ENCODE results near the gene MST1.

MST1 gene

DNA sequence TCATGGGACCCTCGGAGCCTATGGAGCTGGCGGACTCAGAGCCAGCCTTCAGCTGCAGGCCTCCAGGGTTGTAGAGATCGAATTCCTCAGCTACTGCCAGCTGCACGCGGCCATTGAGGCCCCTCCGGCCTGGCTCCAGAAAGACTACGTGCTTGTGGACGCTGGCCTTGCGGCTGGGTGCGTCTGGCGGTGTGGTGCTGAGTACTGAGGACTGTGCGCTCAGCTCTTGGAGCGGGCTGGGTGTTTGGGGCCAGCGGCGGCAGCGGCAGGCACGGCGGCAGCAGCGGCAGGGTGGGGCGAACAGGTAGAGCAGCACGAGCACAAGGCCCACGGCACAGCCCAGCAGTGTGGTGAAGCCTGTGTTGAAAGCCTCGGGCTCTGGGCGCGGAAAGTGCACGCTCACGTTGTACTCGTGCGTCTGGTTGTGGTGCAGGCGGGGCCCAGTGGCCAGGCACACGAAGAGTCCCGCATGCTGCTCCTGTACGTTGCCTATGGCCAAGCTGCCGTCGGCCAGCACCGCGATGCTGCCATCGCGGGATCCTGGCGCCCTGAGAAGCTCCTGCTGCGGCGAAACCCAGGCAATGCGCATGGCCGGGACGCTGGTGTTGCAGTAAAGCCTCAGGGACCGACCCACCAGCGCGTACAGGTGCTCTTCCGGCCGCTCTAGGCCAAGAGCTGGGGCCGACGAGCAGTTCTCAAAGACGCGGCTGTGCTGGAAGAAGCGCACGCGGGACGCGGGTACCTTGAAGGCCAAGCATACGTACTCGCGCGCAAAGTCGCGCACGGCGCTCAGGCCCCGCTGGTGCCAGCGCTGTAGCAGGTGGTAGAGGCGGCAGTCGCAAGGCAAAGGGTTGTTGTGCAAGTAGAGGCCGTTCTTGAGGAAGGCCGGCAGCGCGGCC is 28.9 kb upstream of the MST1 start:
- no peak for DNase-seq

DNA sequence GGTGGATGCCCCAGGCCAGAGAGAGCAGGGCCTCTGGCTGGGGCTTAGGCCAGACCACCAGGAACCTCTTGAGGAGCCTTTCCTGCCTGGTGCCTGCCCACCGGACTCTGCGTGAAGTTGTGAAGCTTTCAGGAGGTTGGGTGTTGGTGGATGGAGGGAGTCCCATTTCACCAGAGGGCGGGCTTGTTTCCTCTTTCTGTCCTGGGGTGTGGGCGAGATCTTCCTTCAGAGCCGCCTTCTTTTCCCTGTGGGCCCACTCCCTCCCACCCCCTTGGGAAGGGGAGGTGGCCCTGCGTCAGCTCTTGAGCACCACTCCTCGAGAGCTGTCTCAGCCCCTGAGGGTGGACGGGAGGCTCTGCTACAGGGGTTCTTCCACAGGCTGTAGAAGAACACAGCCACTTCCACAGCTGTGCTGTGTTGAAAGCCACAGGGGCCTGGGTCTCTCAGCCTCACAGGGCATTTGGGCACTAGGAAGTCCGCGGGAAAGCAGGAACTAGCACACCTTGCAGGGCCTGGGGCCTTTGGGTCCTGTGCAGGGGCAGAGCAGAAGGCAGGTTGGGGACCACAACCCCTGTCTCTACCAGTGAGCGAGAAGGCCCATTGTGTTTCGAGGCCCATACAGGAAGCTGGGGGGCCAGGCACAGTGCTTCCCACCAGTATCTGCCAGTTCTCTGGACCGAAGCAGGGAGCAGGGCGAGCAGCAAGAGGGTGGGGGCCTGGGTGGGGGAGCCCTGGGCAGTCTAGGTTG is 28.1 kb upstream of the MST1 start:
- no peak for DNase-seq

DNA sequence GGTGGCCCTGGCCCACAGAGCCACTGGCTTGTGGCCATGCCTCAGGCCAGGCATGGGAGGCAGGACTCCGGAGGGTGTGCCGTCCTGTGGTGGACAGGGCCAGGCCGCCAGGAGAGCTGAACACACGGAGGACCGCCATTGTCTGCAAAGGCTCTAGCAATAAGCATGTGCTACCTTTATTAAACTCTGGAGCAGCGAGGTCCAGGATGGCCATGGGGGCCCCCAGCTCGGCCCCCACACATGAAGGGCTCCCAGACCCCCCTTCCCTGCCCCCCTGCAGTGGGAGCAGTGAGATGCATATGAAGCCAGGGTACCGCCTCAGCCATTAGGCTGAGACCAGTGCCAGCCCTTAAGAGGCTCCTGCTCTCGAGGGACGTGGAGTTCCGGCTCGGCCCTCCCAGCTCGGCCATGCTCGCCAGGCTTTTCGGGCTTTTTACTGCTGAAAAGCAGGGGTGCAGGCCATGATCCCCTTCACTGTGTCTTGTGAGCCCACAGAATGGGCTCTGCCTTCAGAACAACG is 27.5 kb upstream of the MST1 start:
- no peak for DNase-seq

DNA sequence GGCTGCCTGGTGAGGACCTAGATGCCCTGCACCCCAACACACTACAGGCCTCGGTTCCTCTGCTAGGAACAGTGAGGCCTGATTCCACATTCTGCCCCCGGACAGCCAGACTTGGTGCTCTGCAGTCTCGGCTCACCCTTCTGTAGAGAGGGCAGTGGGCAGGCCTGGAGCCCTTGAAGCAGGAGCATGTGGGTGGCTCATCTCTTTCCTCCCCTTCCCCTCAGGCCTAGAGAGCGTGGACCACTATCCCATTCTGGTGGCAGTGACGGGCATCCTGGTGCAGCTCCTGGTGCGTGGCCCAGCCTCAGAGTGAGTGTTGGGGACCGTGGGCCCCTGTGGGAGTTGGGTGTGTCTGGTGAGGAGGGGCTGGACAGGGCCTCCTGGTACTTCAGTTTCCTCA is 26.9 kb upstream of the MST1 start:
- no peak for DNase-seq

DNA sequence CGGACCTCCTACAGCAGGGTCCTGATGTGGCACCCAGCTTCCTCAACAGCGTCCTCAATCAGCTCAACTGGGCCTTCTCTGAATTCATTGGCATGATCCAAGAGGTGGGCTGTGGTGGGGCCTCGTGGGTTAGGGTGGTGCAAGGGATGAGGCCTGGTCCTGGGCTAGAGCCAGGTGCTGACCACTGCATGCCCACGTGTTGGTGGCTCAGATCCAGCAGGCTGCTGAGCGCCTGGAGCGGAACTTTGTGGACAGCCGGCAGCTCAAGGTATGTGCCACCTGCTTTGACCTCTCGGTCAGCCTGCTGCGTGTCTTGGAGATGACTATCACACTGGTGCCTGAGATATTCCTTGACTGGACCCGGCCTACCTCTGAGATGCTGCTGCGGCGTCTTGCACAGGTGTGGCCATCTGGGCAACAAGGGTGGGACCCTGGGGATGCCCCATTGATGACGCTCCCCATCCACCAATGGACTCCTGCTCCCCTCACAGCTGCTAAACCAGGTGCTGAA is 26.4 kb upstream of the MST1 start:
- DNase-seq: no peak

DNA sequence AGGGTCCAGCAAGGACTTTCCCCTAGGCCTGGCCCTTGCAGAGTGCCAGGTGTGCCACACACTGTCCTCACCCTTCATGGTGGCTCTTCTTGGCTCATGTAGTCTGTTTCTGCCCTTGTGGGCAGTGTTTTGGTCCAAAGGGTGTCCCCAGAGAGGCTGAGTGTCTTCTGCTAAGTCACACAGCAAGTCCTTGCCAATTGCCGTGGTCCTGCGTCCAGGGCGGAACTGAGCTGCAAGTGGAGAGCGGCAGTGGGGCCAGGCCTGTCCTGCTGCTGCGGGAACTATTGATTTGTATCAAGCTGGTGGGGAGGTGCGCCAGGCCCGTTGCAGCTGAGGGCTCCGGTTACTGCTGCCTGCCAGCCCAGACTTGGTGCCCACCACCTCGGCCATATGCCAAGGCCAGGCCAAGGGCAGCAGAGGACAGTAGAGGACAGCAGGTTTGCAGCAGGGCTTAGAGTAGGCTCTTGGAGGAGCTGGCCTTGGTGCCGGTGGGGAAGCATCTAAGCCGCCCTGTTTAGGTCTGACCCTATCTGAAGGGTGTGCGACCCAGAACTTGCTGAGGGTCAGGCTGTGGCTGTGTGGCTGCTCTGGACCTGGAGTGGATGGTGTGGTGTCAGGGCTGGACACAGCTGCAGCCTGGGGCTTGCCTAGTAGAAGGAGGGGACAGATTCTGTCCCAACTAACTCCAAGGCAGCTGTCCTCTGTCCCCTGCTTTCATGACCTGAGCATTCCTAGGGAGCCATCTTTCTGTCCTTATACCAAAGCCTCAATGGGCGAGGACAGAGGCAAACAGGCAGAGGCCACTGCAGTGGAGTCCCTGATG is 25.7 kb upstream of the MST1 start:
- no peak for DNase-seq

DNA sequence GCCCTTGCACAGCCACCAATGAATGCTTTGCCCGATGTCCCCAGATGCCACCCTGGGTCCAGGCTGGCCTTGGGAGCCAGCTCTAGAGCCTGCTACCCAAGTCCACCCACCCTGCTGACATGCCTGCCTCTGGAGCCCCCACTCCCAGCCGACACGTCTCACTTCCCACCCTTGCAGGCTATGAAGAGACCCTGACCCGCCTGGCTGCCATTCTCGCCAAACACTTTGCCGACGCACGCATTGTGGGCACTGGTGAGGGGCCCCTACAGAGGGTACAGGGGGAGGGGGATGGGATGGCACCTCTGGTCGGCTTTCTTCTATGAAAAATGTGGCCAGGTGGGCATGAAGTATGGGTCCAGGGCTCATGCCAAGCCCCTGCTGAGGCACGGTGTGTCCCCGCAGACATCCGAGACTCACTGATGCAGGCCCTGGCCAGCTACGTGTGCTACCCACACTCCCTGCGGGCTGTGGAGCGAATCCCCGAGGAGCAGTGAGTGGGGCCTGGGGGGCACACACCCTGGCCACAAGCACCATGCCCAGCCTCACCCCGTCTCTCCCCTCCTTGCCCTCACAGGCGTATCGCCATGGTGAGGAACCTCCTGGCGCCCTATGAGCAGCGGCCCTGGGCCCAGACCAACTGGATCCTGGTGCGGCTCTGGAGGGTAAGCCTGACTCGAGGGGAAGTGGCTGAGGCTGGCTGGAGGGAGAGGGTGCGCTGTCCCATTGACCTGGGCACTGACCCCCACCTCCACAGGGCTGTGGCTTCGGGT is 24.2 kb upstream of the MST1 start:
- DNase-seq: no peak

DNA sequence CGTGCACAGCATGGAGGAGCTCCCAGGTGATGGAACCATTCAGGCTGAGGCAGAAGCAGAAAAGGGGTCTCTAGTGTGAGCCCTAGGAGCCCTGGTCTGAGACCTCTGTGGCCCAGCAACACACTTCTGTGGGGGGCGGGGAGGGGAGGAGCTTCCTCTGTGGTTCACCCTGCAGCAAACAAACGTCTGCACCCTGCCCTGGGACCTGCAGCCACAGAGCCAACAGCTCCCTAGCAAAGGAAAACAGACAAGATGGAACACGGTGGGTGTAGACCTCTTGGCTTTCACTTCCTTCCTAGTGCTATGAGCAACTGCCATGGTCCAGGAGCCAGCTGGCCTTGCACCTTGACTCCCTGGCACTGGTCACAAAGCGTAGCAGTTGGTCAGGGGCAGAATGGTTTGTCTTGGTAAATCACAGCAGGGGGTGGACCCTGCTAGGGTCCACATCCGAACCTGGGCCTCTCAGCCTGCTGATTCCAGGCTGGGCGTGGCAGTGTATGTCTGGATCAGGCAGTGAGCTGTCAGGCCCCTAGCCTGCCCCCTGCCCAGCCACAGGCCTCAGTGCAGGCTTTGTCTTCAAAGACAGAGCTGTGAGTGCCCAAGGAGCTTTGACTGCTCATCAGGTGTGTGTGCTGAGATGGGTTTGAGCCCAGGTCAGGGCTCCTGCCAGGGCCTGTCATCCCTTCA is 23.5 kb upstream of the MST1 start:
- DNase-seq: no peak

DNA sequence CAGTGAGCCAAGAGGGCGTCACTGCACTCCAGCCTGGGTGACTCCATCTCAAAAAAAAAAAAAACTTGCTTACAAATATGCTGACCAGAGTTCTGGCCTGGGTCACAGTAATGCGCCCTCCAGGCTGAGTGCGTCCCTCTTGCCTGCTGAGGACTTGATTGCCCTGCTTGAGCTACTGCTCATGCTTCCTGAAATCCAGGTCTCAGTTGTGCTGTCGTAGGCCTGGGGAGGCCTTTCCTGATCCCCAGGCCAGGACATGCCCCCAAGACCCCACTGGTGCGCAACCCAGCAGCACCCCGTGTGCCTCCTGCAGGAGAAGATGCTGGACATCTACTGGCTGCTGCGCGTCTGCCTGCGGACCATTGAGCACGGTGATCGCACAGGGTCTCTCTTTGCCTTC is 22.9 kb upstream of the MST1 start:
- DNase-seq: no peak

DNA sequence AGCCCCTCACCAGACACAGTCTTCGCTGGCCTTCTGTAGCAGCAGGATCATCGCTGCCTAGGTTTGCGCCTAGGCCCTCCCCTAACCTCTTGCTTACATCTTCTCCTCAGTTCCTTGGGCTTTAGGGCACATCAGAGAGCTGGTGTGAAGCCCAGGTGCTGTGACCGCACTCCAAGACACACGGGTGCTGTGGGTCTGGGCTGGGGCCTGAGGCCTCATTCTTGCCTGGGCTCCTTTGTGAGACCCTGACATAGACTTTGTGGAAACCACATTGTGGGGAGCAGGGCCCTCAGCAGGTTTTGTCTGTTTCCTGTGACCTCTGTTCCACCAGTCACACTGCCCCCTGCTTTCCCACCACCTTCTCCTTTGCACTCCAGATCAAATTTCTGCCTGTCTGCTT is 22.2 kb upstream of the MST1 start:
- DNase-seq: no peak

DNA sequence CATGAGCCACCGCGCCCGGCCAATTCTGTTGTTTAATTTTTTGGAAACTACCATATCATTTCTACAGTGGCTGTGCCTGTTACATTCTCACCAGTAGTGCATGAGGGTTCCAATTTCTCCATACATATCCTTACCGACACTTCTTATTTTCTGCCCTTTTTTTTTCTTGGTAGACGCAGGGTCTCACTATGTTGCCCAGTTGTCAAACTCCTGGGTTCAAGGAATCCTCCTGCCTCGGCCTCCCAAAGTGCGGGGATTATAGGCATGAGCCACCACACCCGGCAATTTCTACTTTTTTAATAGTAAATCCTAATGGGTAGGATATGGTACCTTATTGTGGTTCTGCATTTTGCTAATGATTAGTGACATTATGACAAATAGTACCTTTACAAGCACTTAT is 20.6 kb upstream of the MST1 start:
- no peak for DNase-seq

DNA sequence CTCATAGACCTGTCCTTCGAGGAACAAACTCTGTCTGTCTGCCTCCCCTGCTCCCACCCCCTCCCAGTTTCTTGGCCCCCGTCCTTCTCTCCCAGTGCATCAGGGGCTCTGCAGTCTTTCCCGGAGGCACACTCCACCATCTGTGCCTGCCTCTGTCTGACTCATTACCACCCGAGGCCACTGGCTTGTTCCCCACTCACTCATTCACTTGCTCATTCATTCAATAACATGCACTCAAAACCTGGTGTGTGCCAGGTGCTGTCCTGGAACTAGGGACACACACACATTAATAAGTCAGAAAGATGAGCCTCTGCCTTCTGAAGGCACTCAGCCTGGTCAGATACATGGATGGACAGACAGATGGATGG is 17.8 kb upstream of the MST1 start:
- no peak for DNase-seq

DNA sequence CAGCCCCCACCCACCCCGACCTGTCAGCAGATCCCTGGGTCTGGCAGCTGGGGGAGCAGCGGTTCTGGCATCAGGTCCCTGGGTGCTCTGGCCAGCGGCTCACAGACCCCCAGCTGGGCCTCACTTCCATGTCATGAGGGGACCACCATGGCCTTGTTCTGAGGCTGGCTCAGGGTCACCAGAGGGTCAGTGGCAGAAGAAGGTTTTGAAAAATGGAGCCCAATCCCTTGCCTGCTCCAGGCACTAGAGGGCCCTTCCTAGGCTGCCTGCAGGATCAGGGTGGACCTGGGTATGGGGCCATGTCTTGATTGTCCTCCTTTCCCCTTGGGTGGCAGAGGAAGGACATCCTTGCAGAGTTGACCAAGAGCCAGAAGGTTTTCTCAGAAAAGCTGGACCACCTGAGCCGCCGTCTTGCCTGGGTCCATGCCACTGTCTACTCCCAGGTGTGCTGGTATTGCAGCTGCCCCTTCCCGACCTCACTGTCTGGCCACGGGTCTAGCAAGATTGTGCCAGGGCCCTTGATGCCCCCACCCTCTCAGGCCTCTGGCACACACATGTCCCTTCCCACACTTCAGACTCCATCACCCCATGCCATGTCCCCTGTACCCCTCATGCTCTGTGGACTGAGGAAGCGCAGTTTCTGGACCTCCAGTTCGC is 17.3 kb upstream of the MST1 start:
- DNase-seq: no peak

DNA sequence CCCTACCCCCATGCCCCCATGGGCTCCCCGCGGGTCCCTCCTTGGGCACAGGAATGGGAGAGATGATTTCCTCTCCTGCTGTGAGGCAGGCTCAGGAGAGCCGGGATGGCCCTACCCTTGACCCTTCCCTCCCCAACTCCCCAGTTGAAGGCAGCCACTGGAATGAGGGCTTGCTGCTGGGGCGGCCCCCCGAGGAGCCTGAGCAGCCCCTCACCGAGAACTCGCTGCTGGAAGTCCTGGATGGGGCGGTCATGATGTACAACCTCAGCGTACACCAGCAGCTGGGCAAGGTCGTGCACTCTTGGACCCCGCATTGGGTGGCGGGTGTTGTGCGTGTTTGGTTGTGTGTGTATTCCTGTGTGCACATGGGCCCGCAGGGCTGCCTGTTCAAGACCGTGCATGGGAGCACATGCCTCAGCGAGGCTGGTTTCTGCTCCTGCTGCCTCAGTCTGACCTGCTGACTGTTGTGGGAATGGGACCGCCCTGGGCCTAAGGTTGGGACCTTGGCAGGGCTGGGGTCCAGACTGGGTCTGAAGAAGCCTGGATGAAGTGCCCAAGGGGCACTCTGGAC is 16.2 kb upstream of the MST1 start:
- DNase-seq: no peak

DNA sequence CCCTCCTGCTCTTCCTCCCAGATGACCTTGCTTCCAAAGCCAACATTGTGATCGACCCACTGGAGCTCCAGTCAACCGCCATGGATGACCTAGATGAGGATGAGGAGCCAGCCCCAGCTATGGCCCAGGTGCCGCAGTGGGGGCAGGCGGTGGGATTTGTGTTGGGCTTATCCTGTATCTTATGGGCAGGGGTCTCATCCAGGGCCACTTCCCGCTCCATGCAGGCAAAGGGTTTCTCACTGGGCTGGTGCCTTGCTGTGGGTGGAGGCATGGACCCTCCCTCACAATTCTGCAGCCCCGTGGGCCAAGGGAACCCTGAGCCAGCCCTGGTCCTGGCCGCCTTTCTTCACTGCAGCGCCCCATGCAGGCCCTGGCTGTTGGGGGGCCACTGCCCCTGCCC is 15.4 kb upstream of the MST1 start:
- DNase-seq: no peak

DNA sequence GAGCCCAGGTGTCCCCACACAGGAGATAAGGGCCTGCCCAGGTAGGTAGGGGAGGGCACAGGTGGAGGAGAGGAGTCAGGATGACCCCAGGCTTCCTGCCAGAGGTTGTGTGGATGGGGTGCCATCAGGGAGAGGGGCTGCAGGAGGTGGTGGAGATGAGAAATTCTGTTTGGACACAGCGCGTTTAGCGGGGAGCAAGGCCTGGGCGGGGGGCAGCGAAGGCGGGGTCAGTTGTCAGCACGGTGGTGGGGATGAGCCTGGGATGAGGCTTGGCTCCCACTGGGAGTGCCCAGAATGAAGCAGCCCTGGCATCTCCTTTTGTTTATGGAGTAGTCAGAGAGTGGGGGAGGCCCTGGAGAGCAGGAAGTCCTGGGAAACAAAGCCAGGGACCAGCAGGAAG is 14.7 kb upstream of the MST1 start:
- DNase-seq: no peak

DNA sequence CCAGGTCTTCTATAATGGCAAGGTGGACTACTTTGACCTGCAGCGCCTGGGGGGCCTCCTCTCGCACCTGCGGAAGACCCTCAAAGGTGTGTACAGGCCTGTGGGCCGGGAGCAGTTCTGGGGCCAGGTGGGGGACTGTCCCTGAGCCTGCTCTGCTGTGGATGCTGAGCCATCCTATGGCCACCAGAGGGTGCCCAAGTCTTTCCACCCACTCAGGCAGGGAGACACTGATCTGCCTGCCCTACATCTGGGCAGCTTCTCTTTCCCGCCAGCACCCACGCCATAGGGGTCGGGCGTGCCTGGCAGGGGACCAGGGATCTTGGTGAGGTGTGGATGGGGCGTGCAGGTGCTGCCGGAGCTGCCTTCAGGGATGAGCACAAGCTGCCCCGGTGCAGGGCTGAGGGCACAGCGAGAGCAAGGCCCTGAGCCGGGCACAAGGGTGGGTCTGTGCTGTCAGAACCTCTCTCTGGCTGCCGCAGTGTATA is 14.2 kb upstream of the MST1 start:
- peak; percentile 19 for DNase-seq

DNA sequence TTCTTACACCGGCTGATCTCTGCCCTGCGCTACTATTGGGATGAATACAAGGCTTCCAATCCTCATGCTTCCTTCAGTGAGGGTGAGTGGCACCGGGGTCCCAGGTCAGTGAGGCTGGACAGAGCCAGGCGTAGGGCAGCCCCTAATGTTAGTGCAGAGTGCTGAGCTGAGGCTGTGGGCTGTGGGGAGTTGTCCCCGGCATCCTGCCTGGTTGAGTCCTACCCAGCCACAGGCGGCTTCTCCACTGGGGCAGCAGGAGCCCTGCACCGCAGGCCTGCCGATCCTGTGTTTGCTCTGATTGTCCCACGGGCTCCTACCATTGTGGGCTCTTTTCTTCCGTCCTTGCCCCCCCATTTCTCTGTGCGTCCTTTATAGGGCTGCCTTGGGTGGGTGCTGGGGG is 13.4 kb upstream of the MST1 start:
- no peak for DNase-seq

DNA sequence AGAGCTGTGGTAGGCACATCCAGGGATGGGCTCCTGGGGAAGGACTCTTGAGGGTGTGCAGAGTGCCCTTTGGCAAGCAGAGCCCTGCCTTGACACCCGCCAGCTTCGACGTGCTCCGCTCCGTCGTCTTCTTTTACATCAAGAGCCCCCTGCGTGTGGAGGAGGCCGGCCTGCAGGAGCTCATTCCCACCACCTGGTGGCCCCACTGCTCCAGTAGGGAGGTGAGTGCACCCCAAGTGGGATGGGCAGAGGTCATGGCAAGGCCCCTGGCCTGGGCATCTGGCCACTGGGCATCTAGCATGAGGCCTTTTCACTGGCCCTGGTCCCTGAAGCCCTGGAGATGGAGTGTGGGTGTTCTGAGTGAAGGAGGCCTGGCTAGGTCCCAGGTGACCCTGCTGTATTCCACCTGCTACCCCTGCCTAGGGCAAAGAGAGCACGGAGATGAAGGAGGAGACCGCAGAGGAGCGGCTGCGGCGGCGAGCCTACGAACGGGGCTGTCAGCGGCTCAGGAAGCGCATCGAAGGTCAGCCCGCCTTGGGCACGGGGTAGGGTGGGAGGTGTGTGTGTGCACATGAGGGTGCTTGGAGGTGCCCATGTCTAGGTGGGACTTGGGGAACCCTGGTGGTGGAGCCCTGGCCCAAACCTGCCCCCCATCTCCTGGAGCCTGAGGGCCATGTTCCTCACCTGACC is 12.3 kb upstream of the MST1 start:
- no peak for DNase-seq
